Ovary (tissue), 9 donors: ENCODE data around the gene CELF2. TPM values are rescaled to one million over a fixed set of nuclear protein-coding genes. Genes with fewer than 3 reads are reported as not detected.

Experiments
- DNase-seq, 5 donors: peaks; one replicate each; pipeline ENCODE4 v3.0.0-alpha.2; 2019 to 2020
- H3K27ac ChIP-seq, 2 donors: fragments of 200-600 bp; one replicate each; pipeline versions ENCODE4 v1.5.1 to v1.8.0; 2019 to 2022
- H3K27me3 ChIP-seq: fragments of 200-600 bp; one replicate; pipeline ENCODE4 v1.8.0; 2022
- H3K36me3 ChIP-seq: fragments of 200-600 bp; sonication (generic); one replicate; pipeline ENCODE4 v1.5.1; 2019
- H3K4me1 ChIP-seq: one replicate; pipeline ENCODE4 v1.8.1; 2013; ENCODE audit warnings: mild to moderate bottlenecking, moderate library complexity; ENCODE audit not compliant: insufficient read depth
- H3K4me3 ChIP-seq: fragments of 200-600 bp; sonication (generic); one replicate; pipeline ENCODE4 v1.5.1; 2017
- H3K9me3 ChIP-seq, 2 donors: fragments of 200-600 bp in 1 of 2; sonication (generic) in 1 of 2; one replicate each; pipeline versions ENCODE4 v1.5.1 to v1.8.1; 2013 to 2019; ENCODE audit warnings: mild to moderate bottlenecking in 1 of 2, moderate library complexity in 1 of 2
- CTCF ChIP-seq, 3 donors: fragments of 450-650 bp in 2 of 3; fragments of 200-600 bp in 1 of 3; IDR thresholded peaks; one replicate each; pipeline versions ENCODE4 v1.5.1 to v1.8.0; 2016 to 2022; ENCODE audit warnings: antibody characterized with exemption in 3 of 3, mild to moderate bottlenecking in 1 of 3
- EP300 ChIP-seq: sonication (generic); formaldehyde crosslinking; IDR thresholded peaks from one replicate; pipeline ENCODE4 v1.6.1; 2017; ENCODE audit warnings: antibody characterized with exemption
- POLR2A ChIP-seq: fragments of 450-650 bp; IDR thresholded peaks from one replicate; pipeline ENCODE4 v1.6.1; 2017; ENCODE audit warnings: antibody characterized with exemption, mild to moderate bottlenecking, moderate library complexity
- WGBS, 3 donors: extraction: QIAGEN DNeasy Blood & Tissue Kit in 1 of 3; methylation state at CpG; one replicate each; pipeline versions ENCODE4 v1.1.5 to v1.1.7; 2013 to 2017; 5-methylcytosine and 5-hydroxymethylcytosine counted together
- intact Hi-C, 4 donors: fragments of 100-400 bp; cut with DNase I; formaldehyde crosslinking; loops; one replicate each; pipeline versions ENCODE4 v1.11.0 to v1.15.1; 2022 to 2023
- polyA plus RNA-seq, 2 donors: library from polyadenylated mRNA; stranded (reverse); fragments of 200-250 nt in 1 of 2; fragments of 350-450 nt in 1 of 2; fragmentation: Illumina TruSeq in 1 of 2; extraction: RNeasy Lipid Tissue Mini Kit (QIAGEN cat#74804) in 1 of 2; gene quantifications; one replicate each; pipeline ENCODE4 v1.2.3, GENCODE V29; 2013 to 2014
- total RNA-seq, 7 donors: library from RNA; depleted of rRNA in 2 of 7; stranded (reverse); fragments of >200 nt in 2 of 7; fragmentation: NEBNext Ultra II Directional in 3 of 7; extraction: Animal tissue kit (Norgen Biotek cat#: 25700) in 3 of 7; gene quantifications; one replicate each; pipeline versions ENCODE4 v1.1.0 to v1.2.4, GENCODE V29; 2016 to 2023
- donor health status: DM: no; HTN: no; CAD: no; lungs with moderate emphysema.
- donor health status: DM: no; HTN: no; CAD: no.
- donor health status: Bipolar disorder and iron deficiency.
- donor health status: DM: yes; HTN: yes; CAD: no.
- donor health status: DM: no; HTN: no; CAD: no.
- donor health status: DM: yes; HTN: yes; CAD: no.

The CELF2 gene
- total and polyA plus RNA-seq, 9 donors: 38.8 to 107 (median 69.0) TPM

DNA sequence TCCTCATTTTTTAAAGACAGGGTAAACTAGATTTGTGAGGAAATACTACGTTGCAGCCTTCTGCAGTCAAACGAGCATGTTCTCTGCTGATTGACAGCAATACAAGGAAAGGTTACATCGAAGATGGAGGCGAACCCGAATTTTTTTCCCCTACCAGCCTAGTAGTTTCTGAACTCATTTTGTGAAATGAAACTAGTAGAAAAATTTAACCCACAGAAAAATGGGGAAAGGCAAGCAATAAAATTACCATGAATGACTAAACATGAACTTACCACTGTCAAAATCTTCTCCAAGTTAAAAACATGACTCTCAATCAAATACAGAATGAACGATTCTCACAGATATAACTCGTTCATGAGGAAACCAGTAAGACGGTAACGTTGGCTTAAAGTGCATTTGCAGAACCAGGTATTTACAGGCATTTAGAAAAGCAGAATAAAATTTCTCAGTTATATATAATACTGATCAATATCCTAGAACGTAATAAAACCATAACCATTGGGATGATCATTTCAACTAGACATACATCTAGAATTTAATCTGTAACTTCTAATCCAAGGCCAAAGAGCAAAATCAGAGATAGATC lies 73.9 kb downstream of the CELF2 start:
- TF ChIP-seq CTCF (IDR thresholded peaks at IDR 0.05): no peak
- no peak for TF ChIP-seq EP300
- no peak for TF ChIP-seq POLR2A
- H3K4me3 ChIP-seq: no peak overlapping the region
- no peaks in the 10 kb centered on the region for H3K36me3 ChIP-seq
- H3K9me3 ChIP-seq: no peaks in the 10 kb centered on the region
- DNase-seq: no peak
- intact Hi-C loops: no loop called here
- peaks cover 4% of the 10 kb centered on the region for H3K4me1 ChIP-seq
- no peak overlapping the region for H3K27ac ChIP-seq
- WGBS, 3 donors: 96% methylated on average over 10 of the region's 10 CpGs
- no peaks in the 10 kb centered on the region for H3K27me3 ChIP-seq

DNA sequence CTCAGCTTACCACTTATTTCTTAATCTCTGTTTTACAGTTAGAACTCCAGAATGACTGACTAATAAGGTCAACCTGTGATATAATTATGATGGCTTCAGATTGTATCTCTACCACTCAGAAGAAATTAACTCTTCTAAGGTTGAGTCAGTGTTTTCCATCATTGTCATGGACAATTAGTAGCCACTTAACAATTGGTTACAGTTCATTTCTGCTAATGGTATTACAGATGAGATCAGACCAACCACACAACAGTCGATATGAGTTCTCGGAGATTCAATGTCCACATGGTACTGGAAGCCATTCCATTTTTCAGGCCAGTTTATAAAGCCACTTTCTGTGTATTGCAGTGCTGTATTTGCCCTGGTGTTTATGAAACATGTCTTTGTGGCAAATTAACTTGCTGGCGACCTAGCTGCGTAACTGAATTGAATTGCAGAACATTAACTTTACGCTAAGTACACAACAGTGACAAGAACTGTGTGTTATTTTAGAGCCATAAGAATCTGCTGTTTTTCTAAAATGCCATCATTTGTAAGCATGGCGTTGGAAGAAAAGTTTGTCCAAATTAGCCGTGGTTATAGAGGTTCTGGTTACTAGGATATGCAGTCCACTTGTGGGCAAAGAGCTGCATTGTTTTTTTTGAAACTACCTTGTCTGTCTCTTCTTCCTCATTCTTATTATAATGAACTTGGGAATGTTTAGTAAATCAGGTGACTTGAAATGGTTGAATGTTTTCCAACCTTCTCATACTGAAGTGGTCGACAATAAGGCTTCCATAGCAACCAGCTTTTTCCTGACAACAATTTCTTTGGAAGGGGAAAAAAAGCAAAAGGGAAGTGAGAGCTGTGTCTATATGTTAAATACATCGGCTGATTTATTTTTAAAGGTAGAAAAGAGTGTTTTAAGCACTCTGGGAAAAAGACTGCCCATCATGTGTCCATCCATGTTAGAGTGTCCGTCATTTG lies 76.4 kb downstream of the CELF2 start:
- no peaks in the 10 kb centered on the region for H3K27me3 ChIP-seq
- 90% methylated on average over 10 of the region's 10 CpGs for WGBS, 3 donors
- no peaks in the 10 kb centered on the region for H3K9me3 ChIP-seq
- H3K4me3 ChIP-seq: no peak overlapping the region
- intact Hi-C loops: no loop called here
- H3K27ac ChIP-seq: no peak overlapping the region
- no peak for TF ChIP-seq POLR2A
- no peak for TF ChIP-seq EP300
- no peak for TF ChIP-seq CTCF (IDR thresholded peaks at IDR 0.05)
- no peaks in the 10 kb centered on the region for H3K36me3 ChIP-seq
- no peak for DNase-seq
- peaks cover 15% of the 10 kb centered on the region for H3K4me1 ChIP-seq

GRCh38 chr10:11095374-11095801 lies 77.7 kb downstream of the CELF2 start:
- no peak for TF ChIP-seq POLR2A
- no peak for TF ChIP-seq CTCF (IDR thresholded peaks at IDR 0.05)
- no peak for TF ChIP-seq EP300
- DNase-seq: no peak
- 93 to 94% (median 93%) methylated on average over 12 of the region's 12 CpGs for WGBS, 3 donors
- Histone ChIP-seq H3K4me3 (no peak overlapping the region), H3K27ac (no peak overlapping the region), H3K9me3 (no peaks in the 10 kb centered on the region), H3K27me3 (no peaks in the 10 kb centered on the region), H3K36me3 (no peaks in the 10 kb centered on the region), H3K4me1 (peaks cover 15% of the 10 kb centered on the region)
- intact Hi-C loops: no loop called here

- WGBS, 3 donors: 91 to 96% (median 91%) methylated on average over 3 of the region's 3 CpGs
- no peak for TF ChIP-seq CTCF (IDR thresholded peaks at IDR 0.05)
- no peak for TF ChIP-seq POLR2A
- no peak for TF ChIP-seq EP300
- no peak overlapping the region for H3K4me3 ChIP-seq
- intact Hi-C loops: no loop called here
- H3K27ac ChIP-seq: no peak overlapping the region
- no peaks in the 10 kb centered on the region for H3K9me3 ChIP-seq
- no peak for DNase-seq
- H3K4me1 ChIP-seq: peaks cover 15% of the 10 kb centered on the region
- no peaks in the 10 kb centered on the region for H3K36me3 ChIP-seq
- no peaks in the 10 kb centered on the region for H3K27me3 ChIP-seq
Observed at GRCh38 chr10:11096422-11096821, 78.8 kb downstream of the CELF2 start.
